Activated CD8-positive, alpha-beta memory T cell treated with anti-CD3 and anti-CD28 coated beads for 48 hours (primary cell): Measurements from ENCODE around the gene CD44.

ENCODE experiments used
- DNase-seq, 3 experiments: peaks; one replicate each; pipeline ENCODE4 v3.0.0-alpha.2; 2020; ENCODE audit warnings: low read depth in 2 of 3, low spot score in 2 of 3

Gene CD44

GRCh38 chr11:35235936-35236666 is 97.1 kb downstream of the CD44 start:
- no peak for DNase-seq

GRCh38 chr11:35236667-35237003 is 97.7 kb downstream of the CD44 start:
- no peak for DNase-seq

- DNase-seq: no peak
Observed at GRCh38 chr11:35237351-35237750, 98.4 kb downstream of the CD44 start.

- peak in 1 of 3 experiments; percentile 38 for DNase-seq
Observed at GRCh38 chr11:35237860-35238715, 99.1 kb downstream of the CD44 start.

- DNase-seq: no peak
Observed at GRCh38 chr11:35238882-35239281, 99.9 kb downstream of the CD44 start.

GRCh38 chr11:35239471-35240075 is 100.6 kb downstream of the CD44 start:
- DNase-seq: no peak

GRCh38 chr11:35241083-35241482 is 102.1 kb downstream of the CD44 start:
- DNase-seq: no peak

GRCh38 chr11:35241531-35241930 is 102.6 kb downstream of the CD44 start:
- DNase-seq: no peak

GRCh38 chr11:35242412-35243242 is 103.7 kb downstream of the CD44 start:
- DNase-seq: no peak

- no peak for DNase-seq
Observed at GRCh38 chr11:35243774-35244173, 104.8 kb downstream of the CD44 start.

- DNase-seq: no peak
Observed at GRCh38 chr11:35245056-35245455, 106.1 kb downstream of the CD44 start.

GRCh38 chr11:35245786-35246185 is 106.8 kb downstream of the CD44 start:
- no peak for DNase-seq

GRCh38 chr11:35246745-35247144 is 107.8 kb downstream of the CD44 start:
- DNase-seq: no peak

GRCh38 chr11:35247428-35247827 is 108.5 kb downstream of the CD44 start:
- DNase-seq: no peak

- DNase-seq: no peak
Observed at GRCh38 chr11:35247863-35248262, 108.9 kb downstream of the CD44 start.

GRCh38 chr11:35248558-35249323 is 109.8 kb downstream of the CD44 start:
- DNase-seq: no peak

GRCh38 chr11:35250192-35250591 is 111.2 kb downstream of the CD44 start:
- DNase-seq: no peak

GRCh38 chr11:35250621-35251020 is 111.7 kb downstream of the CD44 start:
- no peak for DNase-seq

- DNase-seq: no peak
Observed at GRCh38 chr11:35253237-35253636, 114.3 kb downstream of the CD44 start.

GRCh38 chr11:35255514-35255913 is 116.5 kb downstream of the CD44 start:
- DNase-seq: no peak
